Measurements from ENCODE around the gene POP7. TPM values are rescaled to one million over a fixed set of nuclear protein-coding genes. Genes with fewer than 3 reads are reported as not detected.

Gene POP7
- total RNA-seq, 1 experiment from 2014 or later = 69.5 TPM

DNA sequence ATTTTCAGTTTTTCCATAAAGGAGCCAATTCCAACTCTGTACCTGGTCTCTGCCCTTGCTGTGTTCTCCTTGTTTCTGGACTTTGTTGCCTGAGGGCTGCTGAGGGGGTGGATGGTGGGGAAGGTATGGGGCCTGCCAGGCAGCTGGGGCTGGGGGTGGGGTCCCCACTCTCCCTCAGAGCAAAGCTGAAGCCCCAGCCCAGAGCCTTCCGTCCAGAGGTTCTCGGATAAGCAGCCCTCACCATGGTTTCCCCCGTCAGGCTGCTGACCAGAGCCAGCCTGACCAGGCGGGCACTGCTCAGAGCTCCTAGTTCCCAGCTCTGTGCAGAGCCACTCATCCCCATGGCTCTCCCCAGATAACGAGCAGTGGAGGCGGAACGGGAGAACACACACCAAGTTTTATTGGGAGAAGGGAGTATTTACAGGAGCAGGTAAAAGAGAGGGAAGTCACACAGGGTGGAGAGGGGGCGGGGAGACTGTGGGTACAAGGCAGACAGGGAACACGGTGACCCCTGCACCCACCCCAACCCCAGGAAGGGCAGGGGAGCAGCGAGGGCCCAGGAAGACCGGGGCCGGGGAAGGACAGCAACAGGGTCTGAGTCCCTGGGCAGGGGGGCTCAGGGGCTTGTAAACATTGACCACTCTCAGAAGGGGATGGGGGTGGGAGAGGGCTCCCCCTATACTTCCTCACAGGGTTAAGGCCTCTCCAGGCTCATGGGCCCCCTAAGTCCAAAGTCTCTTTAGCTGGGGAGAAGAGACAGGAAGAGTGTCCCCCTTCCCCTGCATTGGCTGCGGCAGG, 26.6 kb upstream of the POP7 start:
- DNase-seq (ENCODE audit: low read depth) = no peak

GRCh38 chr7:100679927-100680575, 25.9 kb upstream of the POP7 start:
- peak; percentile 53 for DNase-seq (ENCODE audit: low read depth)

GRCh38 chr7:100680576-100681271, 25.2 kb upstream of the POP7 start:
- DNase-seq (ENCODE audit: low read depth) = no peak

GRCh38 chr7:100681491-100682227, 24.3 kb upstream of the POP7 start:
- no peak for DNase-seq (ENCODE audit: low read depth)

DNA sequence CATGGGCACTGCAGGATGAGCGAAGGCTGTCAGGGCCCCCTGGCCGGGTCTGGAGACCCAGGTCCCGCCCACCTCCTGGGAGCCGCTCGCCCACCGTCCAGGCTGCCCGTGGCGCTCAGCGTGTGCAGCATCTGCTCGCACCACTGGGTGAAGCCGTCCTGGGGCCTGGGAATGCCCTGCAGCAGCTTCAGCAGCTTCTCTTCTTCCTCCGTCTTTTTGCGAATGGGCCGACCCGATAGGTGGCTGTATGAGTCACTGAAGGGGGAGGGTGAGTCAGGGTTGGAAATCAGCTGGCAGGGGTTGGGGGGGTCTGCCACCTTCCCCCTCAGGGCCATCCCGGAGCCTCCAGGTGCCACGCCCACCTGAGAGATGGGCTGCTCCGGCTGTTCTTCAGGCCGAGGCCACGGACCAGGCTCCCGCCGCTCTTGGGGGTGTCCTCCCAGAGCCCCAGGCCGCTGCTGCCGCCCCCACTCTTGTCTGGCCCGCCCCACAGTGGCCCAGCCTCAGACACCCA, 23.6 kb upstream of the POP7 start:
- DNase-seq (ENCODE audit: low read depth) = peak; percentile 72

DNA sequence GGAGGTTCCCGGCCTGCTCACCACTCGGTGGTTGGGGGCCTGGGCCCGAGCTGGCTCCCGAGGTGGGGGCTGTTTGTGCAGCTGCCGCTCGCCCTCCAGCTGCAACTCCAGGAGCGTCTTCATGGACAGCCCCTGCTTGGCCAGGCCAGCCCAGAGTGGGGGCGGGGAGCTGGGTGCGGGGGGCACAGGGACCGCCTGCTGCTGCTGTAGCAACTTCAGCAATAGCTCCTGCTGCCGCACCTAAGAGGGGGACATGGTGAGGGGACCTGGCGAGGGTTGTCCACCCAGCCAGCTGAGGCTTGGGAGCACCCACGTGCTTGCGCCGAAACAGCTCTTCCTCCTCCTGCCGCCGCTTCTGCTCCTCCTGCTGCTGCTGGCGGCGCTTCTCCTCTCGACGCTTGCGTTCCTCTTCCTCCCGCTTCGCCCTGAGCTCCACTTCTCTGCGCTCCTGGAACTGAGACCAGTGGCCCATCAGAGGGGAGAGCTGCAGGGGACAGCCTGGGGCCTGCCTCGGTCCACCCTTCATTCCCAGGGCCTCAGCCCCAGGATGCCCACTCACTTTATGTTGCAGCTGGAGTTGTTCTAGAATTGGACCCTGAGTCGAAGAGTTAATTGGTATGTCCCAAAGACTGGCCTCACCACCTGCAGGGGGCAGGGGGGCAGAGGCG, 22.8 kb upstream of the POP7 start:
- no peak for DNase-seq (ENCODE audit: low read depth)

- DNase-seq (ENCODE audit: low read depth) = no peak
Observed at GRCh38 chr7:100683659-100684533, 22.0 kb upstream of the POP7 start.

GRCh38 chr7:100684534-100685042, 21.3 kb upstream of the POP7 start:
- DNase-seq (ENCODE audit: low read depth) = no peak

GRCh38 chr7:100685049-100685605, 20.8 kb upstream of the POP7 start:
- no peak for DNase-seq (ENCODE audit: low read depth)

- DNase-seq (ENCODE audit: low read depth) = no peak
Observed at GRCh38 chr7:100685631-100686145, 20.2 kb upstream of the POP7 start.

DNA sequence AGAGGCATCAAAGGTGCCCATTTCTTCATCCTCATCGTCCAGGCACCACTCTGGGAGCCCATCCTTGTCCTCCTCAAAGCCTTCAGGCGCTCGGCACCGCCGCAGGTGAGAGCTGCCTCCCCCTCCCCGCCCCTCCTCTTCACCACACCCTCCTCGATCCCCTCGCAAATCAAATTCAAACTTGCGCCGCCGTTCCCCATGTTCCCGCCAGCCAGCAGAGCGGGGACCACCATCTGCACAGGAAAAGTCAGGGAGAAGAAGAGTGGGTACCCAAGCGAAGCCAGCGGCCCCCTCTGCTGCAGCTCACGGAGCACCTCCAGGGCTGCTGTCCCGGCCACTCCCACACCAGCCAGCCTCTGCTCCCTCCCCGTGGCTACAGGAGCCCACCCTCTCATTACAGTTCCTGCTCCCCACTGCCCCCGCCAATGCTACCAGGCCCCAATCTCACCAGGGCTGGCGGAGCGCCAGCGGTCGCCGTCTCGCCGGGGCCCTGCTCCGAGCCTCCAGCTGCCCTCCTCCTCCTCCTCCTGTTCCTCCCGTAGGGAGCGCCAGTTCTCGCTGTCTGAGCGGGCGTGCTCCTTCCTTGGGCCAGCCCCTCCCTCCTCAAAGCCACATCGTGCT, 19.6 kb upstream of the POP7 start:
- no peak for DNase-seq (ENCODE audit: low read depth)

DNA sequence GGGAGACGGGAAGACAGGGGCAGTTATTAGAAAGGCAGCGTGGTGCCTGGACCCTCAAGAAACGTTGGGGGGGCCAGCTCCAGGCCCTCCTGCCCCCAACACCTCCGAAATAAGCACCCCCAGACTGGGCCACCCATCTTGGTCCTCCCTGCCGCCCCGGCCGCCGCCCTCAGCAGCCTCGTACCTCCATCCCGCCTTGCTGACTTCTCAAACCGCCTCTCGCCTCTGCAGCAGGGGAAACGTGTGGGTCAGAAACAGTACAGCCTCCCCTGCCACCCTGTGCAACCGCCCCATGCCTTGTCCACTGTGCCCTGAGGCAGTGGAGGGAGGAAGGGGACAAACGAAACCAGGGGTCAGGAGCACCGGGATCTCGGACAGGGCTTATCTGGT, 19.1 kb upstream of the POP7 start:
- no peak for DNase-seq (ENCODE audit: low read depth)

GRCh38 chr7:100687261-100687660, 18.7 kb upstream of the POP7 start:
- no peak for DNase-seq (ENCODE audit: low read depth)

DNA sequence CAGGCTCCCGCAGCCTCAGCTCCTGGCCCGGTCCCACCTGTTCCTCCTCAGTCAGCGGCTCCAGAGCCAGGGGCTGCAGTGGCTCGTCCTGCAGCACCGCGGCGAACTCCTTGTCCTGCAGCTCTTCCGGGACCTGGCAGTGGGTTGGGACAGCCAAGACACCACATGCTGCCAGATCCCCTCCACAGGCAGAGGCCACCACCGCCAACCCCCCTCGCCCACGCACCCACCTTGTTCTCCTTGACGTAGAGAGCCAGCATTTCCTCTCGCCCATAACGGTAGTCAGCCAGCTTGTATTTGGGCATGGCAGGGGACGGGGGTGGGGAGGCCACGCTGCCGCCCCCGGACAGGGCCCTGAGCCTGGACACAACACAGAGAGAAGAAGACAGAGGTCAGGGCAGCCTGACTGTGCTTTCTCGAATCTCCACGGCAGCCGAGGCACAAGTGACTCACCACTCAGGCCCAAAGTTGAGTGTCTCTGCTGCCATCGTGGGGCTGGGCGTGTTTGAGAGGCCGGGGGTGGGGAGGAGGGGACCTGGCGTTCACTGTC, 18.1 kb upstream of the POP7 start:
- no peak for DNase-seq (ENCODE audit: low read depth)

- DNase-seq (ENCODE audit: low read depth) = no peak
Observed at GRCh38 chr7:100688326-100688860, 17.5 kb upstream of the POP7 start.

GRCh38 chr7:100689230-100690135, 16.4 kb upstream of the POP7 start:
- no peak for DNase-seq (ENCODE audit: low read depth)
